Endothelial cell (in vitro differentiated cells): Measurements from ENCODE around the gene LBR. TPM values are rescaled to one million over a fixed set of nuclear protein-coding genes. Genes with fewer than 3 reads are reported as not detected.

Experiments used
- DNase-seq: peaks from one replicate; pipeline ENCODE4 v3.0.0; 2021; ENCODE audit warnings: low spot score
- H3K27ac Mint-ChIP-seq: one replicate; pipeline ENCODE4 v1.8.0; 2021; ENCODE audit warnings: mixed read lengths, inconsistent platforms; ENCODE audit not compliant: unreplicated experiment
- H3K27me3 Mint-ChIP-seq: one replicate; pipeline ENCODE4 v1.8.0; 2021; ENCODE audit warnings: mild to moderate bottlenecking, moderate library complexity, mixed read lengths, inconsistent platforms; ENCODE audit not compliant: unreplicated experiment
- H3K36me3 Mint-ChIP-seq: one replicate; pipeline ENCODE4 v1.8.0; 2021; ENCODE audit warnings: mild to moderate bottlenecking, low read depth, mixed read lengths, inconsistent platforms; ENCODE audit not compliant: unreplicated experiment
- H3K4me1 Mint-ChIP-seq: one replicate; pipeline ENCODE4 v1.8.0; 2021; ENCODE audit warnings: mild to moderate bottlenecking, mixed read lengths, inconsistent platforms; ENCODE audit not compliant: unreplicated experiment
- H3K4me3 Mint-ChIP-seq: one replicate; pipeline ENCODE4 v1.8.0; 2021; ENCODE audit warnings: mild to moderate bottlenecking, mixed read lengths, inconsistent platforms; ENCODE audit not compliant: unreplicated experiment
- H3K9me3 Mint-ChIP-seq: one replicate; pipeline ENCODE4 v1.8.0; 2021; ENCODE audit warnings: mixed read lengths, inconsistent platforms; ENCODE audit not compliant: unreplicated experiment
- total RNA-seq: library from RNA; stranded (reverse); fragmentation: NEBNext Ultra II Directional; extraction: Animal tissue kit (Norgen Biotek cat#: 25700); gene quantifications from one replicate; pipeline ENCODE4 v1.2.1, GENCODE V29; 2021; ENCODE audit not compliant: unreplicated experiment
- TF ChIP-seq, protein P1 (sequence below): fragments of 200-600 bp; sonication (generic); IDR thresholded peaks from one replicate; pipeline ENCODE4 v1.5.0; 2021; ENCODE audit warnings: antibody characterized with exemption; ENCODE audit not compliant: unreplicated experiment

LBR gene
- total RNA-seq, 1 donor from 2014 or later = 178 TPM

DNA sequence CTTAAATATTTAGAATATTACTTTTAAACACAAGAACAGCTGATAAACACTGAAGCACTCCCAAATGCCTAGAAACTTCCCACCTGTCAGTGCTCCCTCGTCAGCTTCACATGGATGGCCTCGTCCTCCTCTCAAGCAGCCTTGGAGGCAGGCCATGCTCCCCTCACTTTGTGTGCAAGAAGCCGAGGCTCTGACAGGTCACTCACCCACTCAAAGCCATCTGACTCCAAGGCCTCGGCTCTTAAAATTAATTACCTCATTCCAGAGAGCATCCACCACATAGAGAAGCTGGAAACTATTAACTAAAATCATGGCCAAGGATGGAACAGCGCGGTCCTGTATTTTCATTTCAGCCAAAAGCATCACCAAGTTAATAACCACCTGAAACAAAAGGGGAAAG is 17.8 kb downstream of the LBR start:
- TF ChIP-seq, protein P1, sequence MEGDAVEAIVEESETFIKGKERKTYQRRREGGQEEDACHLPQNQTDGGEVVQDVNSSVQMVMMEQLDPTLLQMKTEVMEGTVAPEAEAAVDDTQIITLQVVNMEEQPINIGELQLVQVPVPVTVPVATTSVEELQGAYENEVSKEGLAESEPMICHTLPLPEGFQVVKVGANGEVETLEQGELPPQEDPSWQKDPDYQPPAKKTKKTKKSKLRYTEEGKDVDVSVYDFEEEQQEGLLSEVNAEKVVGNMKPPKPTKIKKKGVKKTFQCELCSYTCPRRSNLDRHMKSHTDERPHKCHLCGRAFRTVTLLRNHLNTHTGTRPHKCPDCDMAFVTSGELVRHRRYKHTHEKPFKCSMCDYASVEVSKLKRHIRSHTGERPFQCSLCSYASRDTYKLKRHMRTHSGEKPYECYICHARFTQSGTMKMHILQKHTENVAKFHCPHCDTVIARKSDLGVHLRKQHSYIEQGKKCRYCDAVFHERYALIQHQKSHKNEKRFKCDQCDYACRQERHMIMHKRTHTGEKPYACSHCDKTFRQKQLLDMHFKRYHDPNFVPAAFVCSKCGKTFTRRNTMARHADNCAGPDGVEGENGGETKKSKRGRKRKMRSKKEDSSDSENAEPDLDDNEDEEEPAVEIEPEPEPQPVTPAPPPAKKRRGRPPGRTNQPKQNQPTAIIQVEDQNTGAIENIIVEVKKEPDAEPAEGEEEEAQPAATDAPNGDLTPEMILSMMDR = no peak
- H3K36me3 Mint-ChIP-seq = peaks cover 39% of the 10 kb centered on the region
- DNase-seq = no peak
- no peaks in the 10 kb centered on the region for H3K4me1 Mint-ChIP-seq
- peaks cover 3% of the 10 kb centered on the region for H3K27me3 Mint-ChIP-seq
- no peaks in the 10 kb centered on the region for H3K9me3 Mint-ChIP-seq
- no peak overlapping the region for H3K27ac Mint-ChIP-seq
- no peak overlapping the region for H3K4me3 Mint-ChIP-seq

DNA sequence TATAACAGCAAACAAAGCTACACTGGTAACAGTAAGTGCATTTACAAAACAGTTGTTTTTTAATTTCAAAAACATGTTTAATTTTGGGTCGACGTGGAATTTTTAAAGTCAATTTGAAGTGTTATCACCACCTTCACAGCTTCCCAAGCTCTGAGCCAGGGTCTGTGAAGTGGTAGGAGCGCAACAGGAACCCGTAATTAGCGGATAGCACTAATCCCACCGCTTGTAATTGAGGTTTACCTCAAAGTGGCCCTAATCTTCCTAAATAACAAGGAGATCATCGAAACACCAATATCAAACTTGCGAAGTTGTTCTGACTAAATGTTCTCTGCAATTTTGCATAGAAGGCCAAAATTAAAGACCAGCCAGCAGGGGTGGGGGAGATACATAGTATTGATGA is 18.8 kb downstream of the LBR start:
- Mint-ChIP-seq H3K27ac (peak overlapping the region; percentile 25), H3K27me3 (peaks cover 3% of the 10 kb centered on the region), H3K9me3 (no peaks in the 10 kb centered on the region), H3K4me1 (no peaks in the 10 kb centered on the region), H3K36me3 (peaks cover 37% of the 10 kb centered on the region), H3K4me3 (no peak overlapping the region)
- TF ChIP-seq, protein P1 = no peak
- no peak for DNase-seq

DNA sequence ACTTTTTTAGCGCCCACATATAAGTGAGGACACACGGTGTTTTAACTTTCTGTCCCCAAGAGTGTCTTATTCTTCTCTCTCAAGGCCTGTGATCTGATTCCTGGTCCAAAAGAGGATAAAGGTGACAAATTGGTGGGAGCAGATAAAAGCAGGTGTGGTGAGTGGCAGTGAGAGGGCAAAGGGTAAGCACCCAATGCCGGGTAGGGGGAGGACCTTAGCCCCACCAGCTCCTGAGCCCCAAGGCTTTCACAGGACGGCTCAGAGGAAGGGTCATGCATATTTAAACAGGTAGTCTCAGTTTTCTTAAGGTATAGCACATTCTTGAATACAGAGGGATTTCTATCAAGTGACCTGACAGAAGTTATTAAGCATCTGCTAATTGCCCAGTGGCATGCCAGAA is 19.6 kb downstream of the LBR start:
- no peaks in the 10 kb centered on the region for H3K4me1 Mint-ChIP-seq
- DNase-seq = no peak
- peaks cover 41% of the 10 kb centered on the region for H3K36me3 Mint-ChIP-seq
- no peak overlapping the region for H3K4me3 Mint-ChIP-seq
- peak overlapping the region; percentile 50 for H3K27ac Mint-ChIP-seq
- TF ChIP-seq, protein P1 = no peak
- no peaks in the 10 kb centered on the region for H3K9me3 Mint-ChIP-seq
- peaks cover 3% of the 10 kb centered on the region for H3K27me3 Mint-ChIP-seq

DNA sequence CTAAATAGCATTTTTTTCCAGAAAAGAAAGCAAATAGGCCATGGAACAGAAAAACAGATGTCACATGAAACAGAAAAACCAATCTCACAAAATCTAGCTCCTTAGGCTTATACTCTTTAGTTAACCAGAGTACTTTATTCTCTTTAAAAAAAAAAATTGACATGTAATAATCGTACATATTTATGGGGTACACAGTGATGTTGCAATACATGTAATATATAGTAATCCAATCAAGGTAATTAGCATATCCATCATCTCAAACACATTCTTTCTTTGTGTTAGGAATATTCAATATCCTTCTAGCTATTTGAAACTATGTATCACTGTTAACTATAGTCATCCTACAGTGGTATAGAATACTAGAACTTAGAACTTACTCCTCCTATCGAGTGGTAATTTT is 20.1 kb downstream of the LBR start:
- no peak for DNase-seq
- H3K4me3 Mint-ChIP-seq = no peak overlapping the region
- TF ChIP-seq, protein P1 = no peak
- peaks cover 3% of the 10 kb centered on the region for H3K27me3 Mint-ChIP-seq
- H3K4me1 Mint-ChIP-seq = no peaks in the 10 kb centered on the region
- no peaks in the 10 kb centered on the region for H3K9me3 Mint-ChIP-seq
- H3K27ac Mint-ChIP-seq = no peak overlapping the region
- peaks cover 41% of the 10 kb centered on the region for H3K36me3 Mint-ChIP-seq

DNA sequence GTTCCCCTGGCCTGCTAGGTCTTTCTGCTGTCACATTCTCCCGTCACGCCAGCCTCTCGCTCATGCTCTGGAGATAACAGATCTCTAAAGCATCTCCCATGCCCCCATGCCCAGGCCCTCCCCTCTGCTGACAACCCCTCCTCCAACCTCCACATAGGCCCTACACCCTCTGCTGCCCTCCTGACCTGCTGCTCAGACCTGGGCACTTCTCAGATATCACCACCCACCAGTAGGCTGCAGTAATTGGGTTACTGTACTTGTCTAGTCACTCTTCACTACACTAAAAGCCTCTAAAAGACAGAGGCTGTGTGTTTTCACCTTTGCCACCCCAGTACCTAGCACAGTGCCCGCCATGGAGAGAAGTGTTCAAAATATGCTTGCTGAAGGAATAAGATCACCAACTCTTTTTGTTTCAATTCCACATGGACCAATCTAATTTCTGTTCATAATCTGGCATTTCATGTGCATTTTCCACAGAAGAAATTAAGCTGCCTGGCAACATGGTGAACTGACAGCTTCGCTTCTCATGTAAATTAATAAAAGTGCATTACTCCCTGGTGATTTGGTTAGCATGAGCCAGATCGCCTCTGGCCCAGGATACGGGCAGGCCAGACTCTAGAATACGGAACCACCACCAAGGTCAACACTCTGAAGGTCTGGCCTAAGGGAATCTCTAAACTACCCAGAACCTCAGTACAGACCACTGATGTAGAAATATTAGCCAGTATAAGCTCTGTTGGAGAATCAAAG is 20.7 kb downstream of the LBR start:
- Mint-ChIP-seq H3K36me3 (peaks cover 41% of the 10 kb centered on the region), H3K4me3 (no peak overlapping the region), H3K4me1 (no peaks in the 10 kb centered on the region), H3K9me3 (no peaks in the 10 kb centered on the region), H3K27ac (no peak overlapping the region), H3K27me3 (peaks cover 3% of the 10 kb centered on the region)
- no peak for DNase-seq
- TF ChIP-seq, protein P1 = no peak
